IPS-NIHi7 (cell line): ENCODE measurements around the gene ARNT2.
"Not testable (repeated sequence)": the region's sequence is repeated elsewhere in the genome, so short reads cannot be mapped to it uniquely, and the experiment has no call there.

Experiments
- DNase-seq: peaks from one replicate; pipeline ENCODE4 v3.0.0; 2012; ENCODE audit warnings: mixed read lengths; ENCODE audit errors: extremely low spot score

Gene ARNT2

DNA sequence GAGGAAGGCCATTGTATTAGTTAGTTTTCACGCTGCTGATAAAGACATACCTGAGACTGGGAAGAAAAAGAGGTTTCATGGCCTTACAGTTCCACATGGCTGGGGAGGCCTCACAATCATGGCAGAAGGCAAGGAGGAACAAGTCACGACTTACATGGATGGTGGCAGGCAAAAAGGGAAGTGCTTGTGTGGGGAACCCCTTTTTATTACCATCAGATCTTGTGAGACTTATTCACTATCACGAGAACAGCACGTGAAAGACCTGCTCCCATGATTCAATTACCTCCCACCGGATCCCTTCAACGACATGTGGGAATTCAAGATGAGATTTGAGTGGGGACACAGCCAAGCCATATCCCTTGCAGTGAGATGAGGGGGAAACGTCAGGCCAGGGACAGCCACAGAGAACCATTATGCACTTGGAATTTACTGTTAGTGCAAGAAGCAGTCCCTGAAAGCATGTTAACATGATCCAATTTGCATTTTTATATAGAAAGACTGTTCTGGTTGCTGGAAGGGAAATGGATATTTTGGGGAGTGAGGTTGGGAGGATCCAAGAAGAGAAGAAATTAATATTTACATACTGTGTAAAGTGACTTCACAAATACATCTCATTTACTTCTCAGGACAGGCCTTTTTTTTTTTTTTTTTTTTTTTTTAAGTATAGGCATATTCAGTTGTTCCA lies 87.1 kb downstream of the ARNT2 start:
- no peak for DNase-seq

DNA sequence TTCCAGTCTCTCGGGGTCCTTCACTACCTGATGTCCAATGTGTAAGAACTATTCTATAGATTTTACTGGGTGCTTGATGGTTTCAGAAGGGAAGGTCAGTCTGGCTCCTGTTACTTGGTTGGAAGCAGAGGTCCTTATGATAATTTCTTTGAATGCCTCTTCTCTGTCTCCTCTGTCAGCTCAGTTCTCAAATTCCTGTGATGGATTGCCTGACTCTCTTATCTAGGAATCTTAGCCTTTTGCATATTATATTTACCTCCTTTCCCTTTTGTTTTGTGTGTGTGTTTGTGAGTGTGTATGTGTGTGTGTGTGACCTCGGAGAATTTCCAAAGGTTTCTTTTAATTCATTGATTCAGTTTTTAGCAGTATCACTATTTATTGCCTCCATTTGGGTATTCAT lies 88.2 kb downstream of the ARNT2 start:
- DNase-seq, result no peak

DNA sequence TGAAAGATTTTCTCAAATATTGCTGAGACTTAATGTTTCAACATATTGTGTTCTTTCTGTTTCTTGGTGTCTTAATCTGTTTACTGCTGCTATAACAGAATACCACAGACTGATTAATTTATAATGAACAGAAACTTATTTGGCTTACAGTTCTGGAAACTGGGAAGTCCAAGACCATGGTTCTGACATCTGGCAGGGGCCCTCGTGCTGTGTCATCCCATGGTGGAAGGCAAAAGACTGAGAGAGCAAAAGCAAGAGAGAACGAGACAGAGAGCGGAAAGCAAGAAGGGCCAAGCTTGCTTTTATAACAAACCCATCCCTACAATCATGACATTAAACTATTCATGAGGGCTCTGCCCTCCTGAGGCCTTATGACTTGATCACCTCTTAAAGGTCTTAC lies 88.7 kb downstream of the ARNT2 start:
- no peak for DNase-seq

DNA sequence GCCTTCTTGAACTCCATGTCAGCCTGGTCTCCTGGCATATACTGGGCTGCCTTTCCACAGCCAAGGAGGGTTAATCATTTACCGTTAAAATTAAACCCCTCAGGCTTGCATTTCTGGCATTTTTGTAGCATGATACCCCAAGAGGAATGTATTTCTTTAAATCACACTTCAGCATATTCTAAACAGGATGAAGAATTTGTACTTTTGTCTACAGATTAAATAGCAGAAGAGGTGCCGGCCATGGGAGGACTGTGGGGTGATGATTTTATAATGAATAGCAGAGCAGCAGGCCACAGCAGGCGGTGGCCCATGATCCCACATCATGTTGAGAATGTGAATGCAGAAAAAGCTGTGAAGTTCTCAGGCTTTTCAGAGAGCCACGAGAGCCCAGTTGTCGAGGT lies 90.2 kb downstream of the ARNT2 start:
- no peak for DNase-seq

DNA sequence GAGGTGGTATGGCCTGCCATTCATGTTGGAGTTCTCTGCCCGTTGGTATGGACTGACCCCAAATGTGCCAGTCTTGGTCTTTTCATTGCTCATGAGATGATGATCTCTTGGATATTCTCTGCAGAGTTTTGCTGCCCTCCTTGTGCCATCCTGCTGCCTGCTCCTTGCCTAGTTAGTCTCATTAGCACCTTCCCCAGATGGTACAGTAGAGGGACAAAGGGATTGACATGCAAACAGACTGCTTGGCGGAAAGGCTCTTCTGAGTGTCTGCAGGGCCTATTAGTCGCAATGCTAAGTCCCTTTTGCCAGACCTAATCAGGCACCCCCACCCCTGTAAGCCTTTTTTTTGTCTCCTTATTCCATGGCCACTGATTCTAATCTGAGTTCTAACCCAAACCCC lies 90.6 kb downstream of the ARNT2 start:
- DNase-seq, result no peak

- DNase-seq, result no peak
Measured at GRCh38 chr15:80495401-80495942, 91.3 kb downstream of the ARNT2 start.

DNA sequence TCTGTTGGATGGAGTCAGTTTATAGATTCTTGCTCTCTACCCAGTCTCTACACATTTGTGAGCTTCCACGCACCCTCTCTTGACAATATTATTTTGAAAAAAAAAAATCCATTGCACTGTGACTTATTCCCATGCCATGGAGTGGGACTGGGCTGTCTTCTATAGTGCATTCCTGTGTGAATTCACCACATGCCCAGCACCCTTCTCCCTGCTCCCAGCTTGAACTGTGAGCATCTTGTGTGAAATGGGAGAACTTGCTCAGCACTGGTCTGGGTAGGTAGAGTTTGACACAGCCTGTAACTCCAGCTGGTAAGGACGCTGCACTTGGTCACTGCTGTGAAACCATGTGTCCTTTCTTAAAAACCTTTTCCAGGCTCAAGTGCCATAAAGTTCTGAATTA lies 91.9 kb downstream of the ARNT2 start:
- no peak for DNase-seq

GRCh38 chr15:80497221-80497620 lies 93.0 kb downstream of the ARNT2 start:
- DNase-seq, result no peak

GRCh38 chr15:80498652-80499051 lies 94.5 kb downstream of the ARNT2 start:
- DNase-seq, result no peak

DNA sequence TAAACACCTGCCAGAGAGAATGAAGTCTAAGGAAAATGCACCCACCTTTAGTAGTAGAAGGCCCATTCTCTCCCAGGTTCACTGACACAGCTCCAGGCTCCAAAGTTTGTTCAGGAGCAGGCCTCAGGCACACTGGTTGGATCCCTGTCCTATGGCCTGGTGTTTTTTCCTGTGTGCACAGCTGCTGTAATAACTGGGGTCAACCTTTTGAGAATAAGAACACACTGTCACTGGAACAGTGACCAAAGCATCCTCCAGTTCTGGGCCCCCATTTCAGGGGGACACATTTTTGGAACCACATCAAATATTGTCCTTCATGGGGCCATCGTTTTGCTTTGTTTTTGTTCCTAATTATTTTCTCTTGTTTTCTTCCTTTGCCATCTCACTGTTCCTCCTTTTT lies 95.8 kb downstream of the ARNT2 start:
- DNase-seq, result no peak

GRCh38 chr15:80501476-80501875 lies 97.3 kb downstream of the ARNT2 start:
- no peak for DNase-seq

DNA sequence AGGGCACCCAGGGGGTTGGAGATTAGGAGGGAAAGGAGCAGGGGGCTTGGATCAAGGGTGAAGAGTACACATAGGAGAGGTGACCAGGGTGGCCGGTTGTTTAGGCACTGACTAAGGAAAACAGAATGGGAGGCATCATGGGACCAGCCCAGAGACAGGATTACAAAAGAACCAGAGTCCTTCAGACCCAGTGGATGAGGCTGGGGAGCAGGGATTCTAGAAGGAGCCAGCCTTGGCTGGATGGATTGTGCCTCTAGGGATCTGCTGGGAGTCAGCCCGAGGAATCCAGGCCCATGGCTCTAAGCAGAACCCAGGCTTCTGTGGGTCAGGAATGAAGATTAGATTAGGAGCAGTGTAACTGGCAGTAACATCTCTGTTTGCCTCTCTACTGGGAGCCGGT lies 98.6 kb downstream of the ARNT2 start:
- DNase-seq, result no peak

GRCh38 chr15:80503319-80503952 lies 99.3 kb downstream of the ARNT2 start:
- no peak for DNase-seq

DNA sequence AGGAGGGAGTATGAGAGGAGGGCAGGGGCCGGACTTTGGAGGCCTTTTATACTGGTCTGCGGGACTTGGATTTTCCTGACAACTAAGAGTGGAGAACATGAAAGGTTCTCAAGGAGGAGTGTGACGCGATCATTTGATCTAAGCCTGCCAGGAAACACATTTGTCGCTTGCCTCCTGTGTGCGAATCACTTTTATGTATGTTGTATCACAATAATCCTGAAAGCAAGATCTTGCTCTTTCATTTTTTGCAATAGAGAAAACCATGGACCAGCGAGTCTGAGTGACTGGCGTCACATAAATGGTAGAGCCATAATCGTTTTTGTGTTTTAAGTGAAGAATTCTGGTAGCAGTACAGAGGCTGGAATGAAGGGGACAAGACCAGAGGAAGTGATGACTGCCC lies 100.7 kb downstream of the ARNT2 start:
- no peak for DNase-seq

GRCh38 chr15:80506286-80506893 lies 102.2 kb downstream of the ARNT2 start:
- no peak for DNase-seq

GRCh38 chr15:80507131-80507530 lies 102.9 kb downstream of the ARNT2 start:
- no peak for DNase-seq

DNA sequence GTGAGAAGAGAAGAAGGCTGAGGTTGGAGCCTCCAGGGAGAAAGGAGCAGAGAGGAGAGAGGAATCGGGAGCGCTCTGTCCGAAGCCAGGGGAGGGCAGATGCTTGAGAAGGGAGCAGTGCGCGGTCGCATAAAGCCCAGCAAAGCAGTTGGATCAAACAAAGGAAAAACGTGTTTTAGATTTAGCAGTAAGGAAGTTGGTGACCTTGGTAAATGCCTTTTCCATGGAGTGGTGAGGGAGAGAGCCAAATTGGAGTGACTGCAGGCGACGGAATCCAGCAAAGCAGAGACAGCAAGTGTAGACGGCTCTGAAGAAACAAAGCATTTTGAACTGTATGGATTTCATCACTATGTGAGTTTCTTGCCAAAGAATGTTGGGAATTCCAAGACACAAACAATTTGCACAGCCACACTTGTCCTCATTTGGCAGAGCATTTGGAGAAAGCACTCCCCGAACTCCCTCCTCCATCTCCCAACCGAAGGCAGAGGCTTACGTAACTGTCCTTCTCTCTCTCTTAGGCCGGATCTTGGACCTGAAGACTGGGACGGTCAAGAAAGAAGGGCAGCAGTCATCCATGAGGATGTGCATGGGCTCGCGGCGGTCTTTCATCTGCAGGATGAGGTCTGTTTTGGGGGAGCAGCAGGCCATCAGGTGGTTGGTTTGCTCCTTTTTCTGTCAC lies 103.6 kb downstream of the ARNT2 start:
- no peak for DNase-seq

- no peak for DNase-seq
Measured at GRCh38 chr15:80508783-80509182, 104.6 kb downstream of the ARNT2 start.

GRCh38 chr15:80509800-80510199 lies 105.6 kb downstream of the ARNT2 start:
- no peak for DNase-seq

GRCh38 chr15:80510985-80511384 lies 106.8 kb downstream of the ARNT2 start:
- DNase-seq, result not testable (repeated sequence)

- peak; percentile 41 for DNase-seq
Measured at GRCh38 chr15:80512726-80513660, 108.8 kb downstream of the ARNT2 start.
